Measurements from ENCODE around the gene LDLRAD3. TPM values are rescaled to one million over a fixed set of nuclear protein-coding genes. Genes with fewer than 3 reads are reported as not detected.
"Not testable (repeated sequence)": the region's sequence is repeated elsewhere in the genome, so short reads cannot be mapped to it uniquely, and the experiment has no call there.

The LDLRAD3 gene
- total RNA-seq, 1 experiment from 2014 or later: 15.3 TPM

DNA sequence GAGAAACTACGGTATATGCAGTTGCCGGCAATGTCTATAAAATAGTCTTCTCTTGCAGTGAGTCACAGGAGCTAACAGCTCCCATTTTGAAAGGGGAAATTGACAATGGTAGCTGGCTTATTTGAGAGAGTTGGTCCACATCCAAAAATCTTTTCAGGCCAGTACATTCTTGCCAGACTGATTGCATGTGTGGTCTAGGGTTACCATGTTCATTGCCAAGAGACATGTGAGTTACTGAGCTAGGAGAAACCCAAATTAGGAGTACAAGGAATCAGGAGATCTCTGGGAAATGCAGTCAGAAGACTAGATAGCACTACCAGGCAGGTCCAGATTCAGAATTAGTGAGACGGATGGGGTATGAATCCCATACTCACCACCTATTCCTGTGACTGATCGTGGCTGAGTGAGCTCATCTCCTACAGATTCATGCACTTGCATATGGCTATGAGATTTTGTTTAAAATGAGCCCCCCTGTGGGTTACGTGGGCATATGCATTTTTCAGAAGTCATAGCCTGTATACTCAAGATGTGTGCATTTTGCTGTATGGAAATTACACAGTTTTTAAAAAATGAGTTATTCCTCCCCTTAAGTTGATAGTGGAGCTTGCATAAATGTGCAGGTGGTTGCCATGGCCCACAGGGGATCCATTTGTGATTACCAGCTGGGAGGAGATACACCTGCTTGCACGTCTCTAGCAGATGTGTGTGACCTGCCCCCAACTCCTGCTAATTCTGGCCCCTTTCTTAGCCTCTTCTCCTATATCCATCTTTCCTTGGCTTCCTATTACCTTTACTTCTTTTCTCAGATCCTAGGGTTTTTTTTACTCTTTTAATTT, 242.7 kb downstream of the LDLRAD3 start:
- Histone ChIP-seq H3K27me3 (ENCODE audit: low read length) (no peaks in the 10 kb centered on the region), H3K9me2 (replicated peaks; ENCODE audit: low read length) (no peaks in the 10 kb centered on the region), H3K27ac (ENCODE audit: low read length) (no peak overlapping the region), H4K20me1 (ENCODE audit: low read length) (no peaks in the 10 kb centered on the region), H3K9ac (ENCODE audit: low read length) (no peak overlapping the region), H3K9me3 (ENCODE audit: low read length) (no peaks in the 10 kb centered on the region), H3K36me3 (ENCODE audit: low read depth, low read length) (no peaks in the 10 kb centered on the region), H2AFZ (ENCODE audit: low read length) (no peak overlapping the region), H3K4me3 (ENCODE audit: low read length) (no peak overlapping the region), H3K79me2 (ENCODE audit: low read length) (no peaks in the 10 kb centered on the region), H3F3A (ENCODE audit: low read length, unreplicated experiment) (no peaks in the 10 kb centered on the region), H3K4me2 (ENCODE audit: low read length) (no peak overlapping the region), H3K4me1 (ENCODE audit: insufficient read depth, low read length) (peaks cover 5% of the 10 kb centered on the region; the same call in 1 of the 2 replicates)
- BruUV-seq (replicated peaks): no TSS peak
- ChIA-PET CTCF (interaction anchor here (0.6 kb wide), 1 partner anchor 72 kb away, joined by 3 read pairs; no protein-coding TSS in a partner anchor), POLR2A (ENCODE audit: unreplicated experiment) (no interaction called here)
- ATAC-seq: no peak
- no peak for TF ChIP-seq EZH2 (IDR thresholded peaks at IDR 0.05; ENCODE audit: low read length, unreplicated experiment)
- TF ChIP-seq EZH2phosphoT487 (IDR thresholded peaks at IDR 0.05; ENCODE audit: borderline replicate concordance, low read length): no peak
- TF ChIP-seq CTCF (conservative IDR thresholded peaks at IDR 0.05; ENCODE audit: low read depth, low read length): no peak
- peak; percentile 10 for DNase-seq
- intact Hi-C loops (cut with micrococcal nuclease): no loop called here

- CTCF ChIA-PET: no interaction called here
- H3K4me1 ChIP-seq (ENCODE audit: insufficient read depth, low read length): peaks cover 5% of the 10 kb centered on the region; the same call in 1 of the 2 replicates
- H3K79me2 ChIP-seq (ENCODE audit: low read length): no peaks in the 10 kb centered on the region
- no peak for ATAC-seq
- no peaks in the 10 kb centered on the region for H3K36me3 ChIP-seq (ENCODE audit: low read depth, low read length)
- DNase-seq: no peak
- H2AFZ ChIP-seq (ENCODE audit: low read length): no peak overlapping the region
- no peaks in the 10 kb centered on the region for H4K20me1 ChIP-seq (ENCODE audit: low read length)
- BruUV-seq (replicated peaks): no TSS peak
- no peaks in the 10 kb centered on the region for H3K9me3 ChIP-seq (ENCODE audit: low read length)
- H3K4me2 ChIP-seq (ENCODE audit: low read length): no peak overlapping the region
- intact Hi-C loops (cut with micrococcal nuclease): no loop called here
- no peak for TF ChIP-seq EZH2 (IDR thresholded peaks at IDR 0.05; ENCODE audit: low read length, unreplicated experiment)
- TF ChIP-seq CTCF (conservative IDR thresholded peaks at IDR 0.05; ENCODE audit: low read depth, low read length): no peak
- no peak for TF ChIP-seq EZH2phosphoT487 (IDR thresholded peaks at IDR 0.05; ENCODE audit: borderline replicate concordance, low read length)
- H3K27me3 ChIP-seq (ENCODE audit: low read length): no peaks in the 10 kb centered on the region
- H3K9me2 ChIP-seq (replicated peaks; ENCODE audit: low read length): no peaks in the 10 kb centered on the region
- H3K27ac ChIP-seq (ENCODE audit: low read length): no peak overlapping the region
- no peak overlapping the region for H3K9ac ChIP-seq (ENCODE audit: low read length)
- no peak overlapping the region for H3K4me3 ChIP-seq (ENCODE audit: low read length)
- H3F3A ChIP-seq (ENCODE audit: low read length, unreplicated experiment): no peaks in the 10 kb centered on the region
- POLR2A ChIA-PET (ENCODE audit: unreplicated experiment): no interaction called here
Measured at GRCh38 chr11:36187622-36188021, 243.8 kb downstream of the LDLRAD3 start.

DNA sequence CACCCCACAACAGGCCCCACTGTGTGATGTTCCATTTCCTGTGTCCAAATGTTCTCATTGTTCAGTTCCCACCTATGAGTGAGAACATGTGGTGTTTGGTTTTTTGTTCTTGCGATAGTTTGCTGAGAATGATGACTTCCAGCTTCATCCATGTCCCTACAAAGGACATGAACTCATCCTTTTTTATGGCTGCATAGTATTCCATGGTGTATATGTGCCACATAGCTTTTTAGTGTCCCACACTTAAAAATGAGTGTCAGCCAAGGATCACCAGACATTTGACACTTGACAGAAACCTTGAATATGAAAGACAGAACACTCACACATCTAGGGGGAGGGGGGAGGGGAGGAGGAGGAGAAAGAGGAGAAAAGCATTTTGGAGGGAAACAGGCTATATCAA, 245.9 kb downstream of the LDLRAD3 start:
- H2AFZ ChIP-seq (ENCODE audit: low read length); H3K36me3 ChIP-seq (ENCODE audit: low read depth, low read length); CTCF ChIA-PET; BruUV-seq (replicated peaks); H3K4me3 ChIP-seq (ENCODE audit: low read length); ATAC-seq; H3F3A ChIP-seq (ENCODE audit: low read length, unreplicated experiment); POLR2A ChIA-PET (ENCODE audit: unreplicated experiment); H3K9ac ChIP-seq (ENCODE audit: low read length); H3K79me2 ChIP-seq (ENCODE audit: low read length); DNase-seq; H3K4me2 ChIP-seq (ENCODE audit: low read length); H3K4me1 ChIP-seq (ENCODE audit: insufficient read depth, low read length); H3K27me3 ChIP-seq (ENCODE audit: low read length); H4K20me1 ChIP-seq (ENCODE audit: low read length); intact Hi-C loops (cut with micrococcal nuclease); H3K27ac ChIP-seq (ENCODE audit: low read length); H3K9me3 ChIP-seq (ENCODE audit: low read length); H3K9me2 ChIP-seq (replicated peaks; ENCODE audit: low read length): not testable (repeated sequence)

All from PC-3 (cell line).